IMR-90 (cell line): ENCODE results near the gene MYO9B. TPM values are rescaled to one million over a fixed set of nuclear protein-coding genes. Genes with fewer than 3 reads are reported as not detected.

Experiments used
- ATAC-seq: fragments of 200-7000 bp; cut with Tn5 transposase; 2 replicates; pipeline ENCODE4 v1.9.1; 2020; ENCODE audit warnings: low read depth, mild to moderate bottlenecking, moderate library complexity
- BruUV-seq: library from RNA; stranded (reverse); fragments of 400-500 nt; replicated peaks from 2 replicates; lab custom pipeline; 2021; lab: Mats Ljungman, UMichigan
- CTCF ChIA-PET: fragments of 300-600 bp; formaldehyde crosslinking; extraction: SDS; loops from one replicate; lab custom pipeline; 2021; ENCODE audit warnings: antibody characterized with exemption; lab: Yijun Ruan, JAX
- POLR2A ChIA-PET: fragments of 300-600 bp; sonication (Branson Sonifier 250); formaldehyde crosslinking; loops from one replicate; lab custom pipeline; 2022; ENCODE audit warnings: antibody characterized with exemption; ENCODE audit not compliant: unreplicated experiment; lab: Charles Lee
- DNase-seq: peaks from one replicate; pipeline ENCODE4 v3.0.0; 2013
- H2AFZ ChIP-seq: replicated peaks from 2 replicates; pipeline ENCODE3; 2013; ENCODE audit warnings: low read length, mild to moderate bottlenecking; ENCODE audit not compliant: poor library complexity
- H2AK5ac ChIP-seq: 2 replicates; pipeline ENCODE4 v1.6.1; 2013; ENCODE audit warnings: low read depth, low read length, inconsistent platforms
- H2AK9ac ChIP-seq: replicated peaks from 2 replicates; pipeline ENCODE3; 2013; ENCODE audit warnings: mild to moderate bottlenecking, low read depth, low read length, moderate library complexity; ENCODE audit not compliant: poor library complexity
- H2BK120ac ChIP-seq: 2 replicates; pipeline ENCODE4 v1.6.1; 2013; ENCODE audit warnings: low read depth, low read length, inconsistent platforms
- H2BK15ac ChIP-seq: 3 replicates; pipeline ENCODE4 v1.6.1; 2013; ENCODE audit warnings: low read depth, low read length, inconsistent platforms
- H2BK20ac ChIP-seq: 2 replicates; pipeline ENCODE4 v1.6.1; 2013; ENCODE audit warnings: low read depth, mild to moderate bottlenecking, inconsistent platforms, low read length, moderate library complexity
- H2BK5ac ChIP-seq: 2 replicates; pipeline ENCODE4 v1.6.1; 2013; ENCODE audit warnings: mild to moderate bottlenecking, low read depth, low read length, inconsistent platforms; ENCODE audit not compliant: poor library complexity, severe bottlenecking
- H3K14ac ChIP-seq: replicated peaks from 2 replicates; pipeline ENCODE4 v1.6.1; 2013; ENCODE audit warnings: low read depth, low read length, inconsistent platforms
- H3K18ac ChIP-seq: 2 replicates; pipeline ENCODE4 v1.6.1; 2013; ENCODE audit warnings: low read depth, low read length, control low read depth
- H3K23ac ChIP-seq: 2 replicates; pipeline ENCODE4 v1.6.1; 2013; ENCODE audit warnings: low read depth, low read length, inconsistent platforms
- H3K27ac ChIP-seq: 2 replicates; pipeline ENCODE4 v1.5.1; 2013; ENCODE audit warnings: mild to moderate bottlenecking, control low read depth, low read length; ENCODE audit not compliant: insufficient read depth
- H3K27me3 ChIP-seq: 2 replicates; pipeline ENCODE4 v1.6.1; 2013; ENCODE audit warnings: low read length; ENCODE audit not compliant: control insufficient read depth, insufficient read depth
- H3K36me3 ChIP-seq: 2 replicates; pipeline ENCODE4 v1.6.1; 2013; ENCODE audit warnings: low read length, mixed read lengths; ENCODE audit not compliant: control insufficient read depth, insufficient read depth
- H3K4ac ChIP-seq: 2 replicates; pipeline ENCODE4 v1.6.1; 2013; ENCODE audit warnings: low read depth, low read length, inconsistent platforms
- H3K4me1 ChIP-seq: 2 replicates; pipeline ENCODE4 v1.6.1; 2013; ENCODE audit warnings: low read length, mixed read lengths; ENCODE audit not compliant: control insufficient read depth, insufficient read depth
- H3K4me2 ChIP-seq: 2 replicates; pipeline ENCODE4 v1.6.1; 2013; ENCODE audit warnings: low read depth, mild to moderate bottlenecking, control low read depth, low read length, moderate library complexity
- H3K4me3 ChIP-seq: 2 replicates; pipeline ENCODE4 v1.5.1; 2013; ENCODE audit warnings: low read depth, mild to moderate bottlenecking, control low read depth, low read length, moderate library complexity; ENCODE audit not compliant: insufficient read depth
- H3K56ac ChIP-seq: 2 replicates; pipeline ENCODE4 v1.6.1; 2013; ENCODE audit warnings: low read length, inconsistent platforms; ENCODE audit not compliant: insufficient read depth; ENCODE audit errors: extremely low read depth
- H3K79me1 ChIP-seq, 2 experiments: 2 replicates each; pipeline ENCODE4 v1.6.1; 2013; ENCODE audit warnings: low read length in 2 of 2, inconsistent platforms in 1 of 2, low read depth in 1 of 2
- H3K9ac ChIP-seq: 2 replicates; pipeline ENCODE4 v1.6.1; 2013; ENCODE audit warnings: low read depth, low read length, control low read depth
- H3K9me1 ChIP-seq: 2 replicates; pipeline ENCODE4 v1.6.1; 2013; ENCODE audit warnings: low read length, inconsistent platforms; ENCODE audit not compliant: insufficient read depth
- H3K9me3 ChIP-seq: 2 replicates; pipeline ENCODE4 v1.6.1; 2013; ENCODE audit warnings: low read length; ENCODE audit not compliant: control insufficient read depth, insufficient read depth
- H4K20me1 ChIP-seq: 2 replicates; pipeline ENCODE4 v1.6.1; 2013; ENCODE audit warnings: low read length, inconsistent platforms; ENCODE audit not compliant: insufficient read depth
- H4K5ac ChIP-seq: 2 replicates; pipeline ENCODE4 v1.6.1; 2013; ENCODE audit warnings: mild to moderate bottlenecking, low read depth, low read length, control low read depth
- H4K8ac ChIP-seq, 2 experiments: 2 replicates each; pipeline ENCODE4 v1.6.1; 2013; ENCODE audit warnings: low read depth in 2 of 2, low read length in 2 of 2, control low read depth in 1 of 2, inconsistent platforms in 1 of 2
- H4K91ac ChIP-seq: 2 replicates; pipeline ENCODE4 v1.6.1; 2013; ENCODE audit warnings: low read depth, low read length, inconsistent platforms; ENCODE audit not compliant: insufficient read depth
- BHLHE40 ChIP-seq: fragments of 150-350 bp; IDR thresholded peaks from 2 replicates; pipeline ENCODE4 v1.6.1; 2016; ENCODE audit warnings: mild to moderate bottlenecking, low read depth, low read length
- CEBPB ChIP-seq: IDR thresholded peaks from 2 replicates; pipeline ENCODE4 v1.6.1; 2012; ENCODE audit warnings: low read depth, low read length, improper control_type of control experiment
- FOS ChIP-seq: fragments of 150-350 bp; IDR thresholded peaks from 2 replicates; pipeline ENCODE4 v1.6.1; 2016; ENCODE audit warnings: low read depth, low read length
- MAZ ChIP-seq: IDR thresholded peaks from 2 replicates; pipeline ENCODE4 v1.6.1; 2012; ENCODE audit warnings: low read depth, mild to moderate bottlenecking, low read length, improper control_type of control experiment, moderate library complexity, borderline replicate concordance
- MXI1 ChIP-seq: IDR thresholded peaks from 2 replicates; pipeline ENCODE4 v1.6.1; 2012; ENCODE audit warnings: low read depth, mild to moderate bottlenecking, low read length, moderate library complexity, borderline replicate concordance
- NFE2L2 ChIP-seq: fragments of 150-350 bp; IDR thresholded peaks from 2 replicates; pipeline ENCODE4 v1.6.1; 2016; ENCODE audit warnings: low read depth, mild to moderate bottlenecking, low read length
- POLR2A ChIP-seq: IDR thresholded peaks from 2 replicates; pipeline ENCODE4 v1.6.1; 2012; ENCODE audit warnings: mild to moderate bottlenecking, low read depth, low read length
- RCOR1 ChIP-seq: IDR thresholded peaks from 2 replicates; pipeline ENCODE4 v1.6.1; 2012; ENCODE audit warnings: mild to moderate bottlenecking, low read length, improper control_type of control experiment; ENCODE audit not compliant: insufficient replicate concordance
- RFX5 ChIP-seq: IDR thresholded peaks from 2 replicates; pipeline ENCODE4 v1.8.0; 2012; ENCODE audit warnings: low read depth, mild to moderate bottlenecking, low read length, moderate library complexity
- SMC3 ChIP-seq: fragments of 150-350 bp; IDR thresholded peaks from 2 replicates; pipeline ENCODE4 v1.6.1; 2016; ENCODE audit warnings: low read depth, mild to moderate bottlenecking, antibody characterized with exemption, low read length, moderate library complexity
- USF2 ChIP-seq: fragments of 150-350 bp; IDR thresholded peaks from 2 replicates; pipeline ENCODE4 v1.6.1; 2017; ENCODE audit warnings: mild to moderate bottlenecking, antibody characterized with exemption, low read length, low read depth
- WGBS, 2 experiments: methylation state at CpG; one replicate each; pipeline versions ENCODE4 v1.1.5 to v1.1.7; 2013; ENCODE audit warnings: missing lambda C conversion rate in 2 of 2; ENCODE audit not compliant: insufficient read length in 1 of 2; ENCODE audit errors: extremely low coverage in 2 of 2; 5-methylcytosine and 5-hydroxymethylcytosine counted together
- dilution Hi-C: fragments of 300-500 bp; cut with HindIII; formaldehyde crosslinking; loops from one replicate; pipeline ENCODE4 v1.14.3; 2018; ENCODE audit warnings: low sequenced_read_pairs; ENCODE audit not compliant: unreplicated experiment
- in situ Hi-C: fragments of 300-500 bp; cut with MboI; formaldehyde crosslinking; loops from 3 replicates; pipeline ENCODE4 v1.14.3; 2019; ENCODE audit warnings: low sequenced_read_pairs, inconsistent platforms, mixed read lengths
- intact Hi-C: fragments of 100-400 bp; cut with micrococcal nuclease; formaldehyde crosslinking; loops from 2 replicates; pipeline ENCODE4 v1.10.0; 2022
- polyA plus RNA-seq, 3 experiments: library from polyadenylated mRNA; depleted of rRNA; stranded (reverse); fragments of >200 nt; gene quantifications; 2 replicates each; pipeline ENCODE4 v1.2.3, GENCODE V29; 2012; ENCODE audit warnings: low replicate concordance in 1 of 3
- total RNA-seq: library from RNA; depleted of rRNA; stranded (reverse); fragments of >200 nt; gene quantifications from 2 replicates; pipeline ENCODE4 v1.2.3, GENCODE V29; 2012
- TF ChIP-seq, protein P1 (sequence below): conservative IDR thresholded peaks from 2 replicates; pipeline ENCODE4 v1.5.1; 2012; ENCODE audit warnings: mild to moderate bottlenecking, low read depth, low read length, improper control_type of control experiment

MYO9B gene
- total and polyA plus RNA-seq, 2 of the 4 experiments (the other 2 are of a cell fraction) = 61.8 to 77.8 TPM

DNA sequence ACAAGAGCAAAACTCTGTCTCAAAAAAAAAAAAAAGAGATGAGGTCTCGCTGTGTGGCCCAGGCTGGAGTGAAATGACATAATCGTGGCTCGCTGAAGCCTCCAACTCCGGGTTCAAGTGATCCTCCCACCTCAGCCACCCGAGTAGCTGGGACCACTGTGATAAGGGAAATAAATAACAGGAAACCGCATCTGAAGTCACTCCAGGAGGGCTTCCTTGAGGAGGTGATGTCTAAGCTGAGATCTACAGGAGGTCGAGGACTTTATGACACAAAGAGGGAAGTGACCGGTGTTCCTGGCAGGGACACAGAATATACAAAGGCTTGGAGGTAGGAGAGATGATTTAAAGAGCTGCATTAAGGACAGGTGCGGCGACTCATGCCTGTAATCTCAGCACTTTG, 179.1 kb downstream of the MYO9B start:
- Histone ChIP-seq H3K9me1 (0 out of 2 replicates have a peak, but pooled peaks cover 2% of the 10 kb centered on the region), H3K4me3 (no peak overlapping the region), H3K9me3 (peaks cover 8% of the 10 kb centered on the region), H4K20me1 (no peaks in the 10 kb centered on the region), H3K4me2 (no peak overlapping the region), H3K27me3 (no peaks in the 10 kb centered on the region; the same call in 1 of the 2 replicates), H3K23ac (no peak overlapping the region), H3K9ac (no peak overlapping the region), H2BK120ac (no peak overlapping the region), H3K4ac (no peak overlapping the region), H3K56ac (no peak overlapping the region), H2AFZ (no peak overlapping the region), H4K91ac (no peak overlapping the region), H3K79me1 (no peaks in the 10 kb centered on the region), H2BK20ac (no peak overlapping the region), H2AK9ac (no peak overlapping the region), H3K27ac (no peak overlapping the region), H2AK5ac (no peak overlapping the region), H4K5ac (no peak overlapping the region), H4K8ac (no peak overlapping the region), H3K4me1 (no peaks in the 10 kb centered on the region), H3K18ac (no peak overlapping the region), H3K36me3 (no peaks in the 10 kb centered on the region), H2BK5ac (no peak overlapping the region), H2BK15ac (no peak overlapping the region), H3K14ac (no peak overlapping the region)
- in situ Hi-C loops = no loop called here
- WGBS, 2 experiments = 78% methylated on average over 3 of the region's 10 CpGs; no CpG with 5 or more reads in 1 of the 2 experiments
- TF ChIP-seq NFE2L2 = no peak
- no peak for TF ChIP-seq CEBPB
- TF ChIP-seq USF2 = no peak
- TF ChIP-seq MAZ = no peak
- no peak for TF ChIP-seq RCOR1
- TF ChIP-seq POLR2A = no peak
- TF ChIP-seq FOS = no peak
- TF ChIP-seq BHLHE40 = no peak
- TF ChIP-seq SMC3 = no peak
- TF ChIP-seq, protein P1, sequence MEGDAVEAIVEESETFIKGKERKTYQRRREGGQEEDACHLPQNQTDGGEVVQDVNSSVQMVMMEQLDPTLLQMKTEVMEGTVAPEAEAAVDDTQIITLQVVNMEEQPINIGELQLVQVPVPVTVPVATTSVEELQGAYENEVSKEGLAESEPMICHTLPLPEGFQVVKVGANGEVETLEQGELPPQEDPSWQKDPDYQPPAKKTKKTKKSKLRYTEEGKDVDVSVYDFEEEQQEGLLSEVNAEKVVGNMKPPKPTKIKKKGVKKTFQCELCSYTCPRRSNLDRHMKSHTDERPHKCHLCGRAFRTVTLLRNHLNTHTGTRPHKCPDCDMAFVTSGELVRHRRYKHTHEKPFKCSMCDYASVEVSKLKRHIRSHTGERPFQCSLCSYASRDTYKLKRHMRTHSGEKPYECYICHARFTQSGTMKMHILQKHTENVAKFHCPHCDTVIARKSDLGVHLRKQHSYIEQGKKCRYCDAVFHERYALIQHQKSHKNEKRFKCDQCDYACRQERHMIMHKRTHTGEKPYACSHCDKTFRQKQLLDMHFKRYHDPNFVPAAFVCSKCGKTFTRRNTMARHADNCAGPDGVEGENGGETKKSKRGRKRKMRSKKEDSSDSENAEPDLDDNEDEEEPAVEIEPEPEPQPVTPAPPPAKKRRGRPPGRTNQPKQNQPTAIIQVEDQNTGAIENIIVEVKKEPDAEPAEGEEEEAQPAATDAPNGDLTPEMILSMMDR = no peak
- no peak for TF ChIP-seq MXI1
- TF ChIP-seq RFX5 = no peak
- POLR2A ChIA-PET = no interaction called here
- dilution Hi-C loops = no loop called here
- CTCF ChIA-PET = no interaction called here
- intact Hi-C loops = no loop called here
- BruUV-seq = no TSS peak
- ATAC-seq (no peak), DNase-seq (no peak)
